Measurements from ENCODE around the gene CSN1S1.

Gene CSN1S1

GRCh38 chr4:69965628-69966027 is 34.8 kb downstream of the CSN1S1 start, which contains the start of gene CSN2:
Gene CSN2 (minus strand): TSS chr4:69965728. CDS start chr4:69960995, 4,733 bp downstream.
- no peaks in the 10 kb centered on the region for H3K36me3 ChIP-seq (replicated peaks; ENCODE audit: insufficient read depth, low read length)
- DNase-seq, result no peak

GRCh38 chr4:69970071-69970470 is 39.2 kb downstream of the CSN1S1 start:
- H3K9me3 ChIP-seq (replicated peaks; ENCODE audit: insufficient read depth, low read length), result no peaks in the 10 kb centered on the region
- TF ChIP-seq EZH2 (optimal IDR thresholded peaks at IDR 0.05; ENCODE audit: low read depth, low read length) (no peak), EZH2phosphoT487 (IDR thresholded peaks at IDR 0.05; ENCODE audit: low read length) (no peak), CTCF (IDR thresholded peaks at IDR 0.05; ENCODE audit: low read length) (no peak)
- no peak overlapping the region for H2AFZ ChIP-seq (ENCODE audit: low read length)
- no peaks in the 10 kb centered on the region for H4K20me1 ChIP-seq (ENCODE audit: insufficient read depth, low read length)
- DNase-seq, result no peak
- H3K27me3 ChIP-seq (replicated peaks; ENCODE audit: insufficient read depth, low read length), result no peaks in the 10 kb centered on the region
- no peak overlapping the region for H3K4me3 ChIP-seq (ENCODE audit: low read length)
- H3K9me2 ChIP-seq (replicated peaks; ENCODE audit: insufficient read depth, low read length), result no peaks in the 10 kb centered on the region
- no peaks in the 10 kb centered on the region for H3K36me3 ChIP-seq (replicated peaks; ENCODE audit: insufficient read depth, low read length)
- no peak overlapping the region for H3K9ac ChIP-seq (ENCODE audit: low read length)
- no peaks in the 10 kb centered on the region for H3F3A ChIP-seq (ENCODE audit: insufficient read depth, low read length)
- no peaks in the 10 kb centered on the region for H3K4me1 ChIP-seq (ENCODE audit: low read length)
- no peak overlapping the region for H3K4me2 ChIP-seq (ENCODE audit: low read depth, low read length)
- no peak overlapping the region for H3K27ac ChIP-seq (ENCODE audit: low read length)
- H3K79me2 ChIP-seq (ENCODE audit: low read length), result no peaks in the 10 kb centered on the region

More at GRCh38 chr4:69965628-69966027, 34.8 kb downstream of the CSN1S1 start, which contains the start of gene CSN2:
- H3K9ac ChIP-seq (ENCODE audit: low read length), result no peak within 1 kb of the TSS
- no peaks in the 10 kb centered on the region for H4K20me1 ChIP-seq (ENCODE audit: insufficient read depth, low read length)
- H3K9me2 ChIP-seq (replicated peaks; ENCODE audit: insufficient read depth, low read length), result no peaks in the 10 kb centered on the region
- no peaks in the 10 kb centered on the region for H3K9me3 ChIP-seq (replicated peaks; ENCODE audit: insufficient read depth, low read length)
- no peak within 1 kb of the TSS for H2AFZ ChIP-seq (ENCODE audit: low read length)
- H3K79me2 ChIP-seq (ENCODE audit: low read length), result no peaks in the 10 kb centered on the region
- no peak within 1 kb of the TSS for H3K4me3 ChIP-seq (ENCODE audit: low read length)
- H3K27me3 ChIP-seq (replicated peaks; ENCODE audit: insufficient read depth, low read length), result no peaks in the 10 kb centered on the region
- no peaks in the 10 kb centered on the region for H3F3A ChIP-seq (ENCODE audit: insufficient read depth, low read length)
- no peaks in the 10 kb centered on the region for H3K4me1 ChIP-seq (ENCODE audit: low read length)
- TF ChIP-seq CTCF (IDR thresholded peaks at IDR 0.05; ENCODE audit: low read length) (no peak), EZH2phosphoT487 (IDR thresholded peaks at IDR 0.05; ENCODE audit: low read length) (no peak), EZH2 (optimal IDR thresholded peaks at IDR 0.05; ENCODE audit: low read depth, low read length) (no peak)
- H3K27ac ChIP-seq (ENCODE audit: low read length), result no peak within 1 kb of the TSS
- no peak within 1 kb of the TSS for H3K4me2 ChIP-seq (ENCODE audit: low read depth, low read length)

GRCh38 chr4:69974631-69975030 is 43.8 kb downstream of the CSN1S1 start:
- Histone ChIP-seq H3K36me3 (replicated peaks; ENCODE audit: insufficient read depth, low read length) (no peaks in the 10 kb centered on the region), H3K4me3 (ENCODE audit: low read length) (no peak overlapping the region), H3K27ac (ENCODE audit: low read length) (no peak overlapping the region), H2AFZ (ENCODE audit: low read length) (no peak overlapping the region), H4K20me1 (ENCODE audit: insufficient read depth, low read length) (no peaks in the 10 kb centered on the region), H3K27me3 (replicated peaks; ENCODE audit: insufficient read depth, low read length) (no peaks in the 10 kb centered on the region), H3F3A (ENCODE audit: insufficient read depth, low read length) (no peaks in the 10 kb centered on the region), H3K9me3 (replicated peaks; ENCODE audit: insufficient read depth, low read length) (no peaks in the 10 kb centered on the region), H3K9me2 (replicated peaks; ENCODE audit: insufficient read depth, low read length) (no peaks in the 10 kb centered on the region), H3K79me2 (ENCODE audit: low read length) (no peaks in the 10 kb centered on the region), H3K4me1 (ENCODE audit: low read length) (no peaks in the 10 kb centered on the region), H3K4me2 (ENCODE audit: low read depth, low read length) (no peak overlapping the region), H3K9ac (ENCODE audit: low read length) (no peak overlapping the region)
- no peak for DNase-seq
- TF ChIP-seq EZH2phosphoT487 (IDR thresholded peaks at IDR 0.05; ENCODE audit: low read length) (no peak), EZH2 (optimal IDR thresholded peaks at IDR 0.05; ENCODE audit: low read depth, low read length) (no peak), CTCF (IDR thresholded peaks at IDR 0.05; ENCODE audit: low read length) (no peak)

Measured in MM.1S (cell line).